Lower lobe of right lung (tissue), 2 donors: ENCODE results near the gene PLEKHA7. TPM values are rescaled to one million over a fixed set of nuclear protein-coding genes. Genes with fewer than 3 reads are reported as not detected.
"Not testable (repeated sequence)": the region's sequence is repeated elsewhere in the genome, so short reads cannot be mapped to it uniquely, and the experiment has no call there.

Experiments
- ATAC-seq, 2 donors: fragments of 200-7000 bp; cut with Tn5 transposase; one replicate each; pipeline ENCODE4 v1.9.1; 2020 to 2022; ENCODE audit warnings: mild to moderate bottlenecking in 2 of 2, moderate library complexity in 2 of 2
- DNase-seq: peaks from one replicate; pipeline ENCODE4 v3.0.0-alpha.2; 2020
- H3K27ac ChIP-seq: fragments of 200-600 bp; one replicate; pipeline ENCODE4 v1.8.0; 2022
- H3K27me3 ChIP-seq: fragments of 200-600 bp; one replicate; pipeline ENCODE4 v1.8.0; 2022; ENCODE audit warnings: low read depth
- H3K36me3 ChIP-seq: fragments of 200-600 bp; one replicate; pipeline ENCODE4 v1.8.0; 2022; ENCODE audit warnings: mild to moderate bottlenecking
- H3K4me1 ChIP-seq: fragments of 200-600 bp; one replicate; pipeline ENCODE4 v1.8.0; 2022
- H3K4me3 ChIP-seq: fragments of 200-600 bp; one replicate; pipeline ENCODE4 v1.8.0; 2022; ENCODE audit warnings: mild to moderate bottlenecking
- H3K9me3 ChIP-seq: fragments of 200-600 bp; one replicate; pipeline ENCODE4 v1.8.0; 2022
- intact Hi-C: fragments of 100-400 bp; cut with DNase I; formaldehyde crosslinking; loops from one replicate; pipeline ENCODE4 v1.11.0; 2022
- long read RNA-seq: library from polyadenylated mRNA; unstranded; transcript quantifications from one replicate; pipeline ENCODE4 v2.0.0, GENCODE V29; 2021
- total RNA-seq: library from RNA; stranded (reverse); fragmentation: NEBNext Ultra II Directional; extraction: Animal tissue kit (Norgen Biotek cat#: 25700); gene quantifications from one replicate; pipeline ENCODE4 v1.2.1, GENCODE V29; 2021
- TF ChIP-seq, protein P1 (sequence below): fragments of 200-600 bp; IDR thresholded peaks from one replicate; pipeline ENCODE4 v1.8.0; 2022; ENCODE audit warnings: antibody characterized with exemption, mild to moderate bottlenecking
- donor health status: DM: no; HTN: yes; CAD: no; lungs with severe emphysema.

Gene PLEKHA7, protein sequence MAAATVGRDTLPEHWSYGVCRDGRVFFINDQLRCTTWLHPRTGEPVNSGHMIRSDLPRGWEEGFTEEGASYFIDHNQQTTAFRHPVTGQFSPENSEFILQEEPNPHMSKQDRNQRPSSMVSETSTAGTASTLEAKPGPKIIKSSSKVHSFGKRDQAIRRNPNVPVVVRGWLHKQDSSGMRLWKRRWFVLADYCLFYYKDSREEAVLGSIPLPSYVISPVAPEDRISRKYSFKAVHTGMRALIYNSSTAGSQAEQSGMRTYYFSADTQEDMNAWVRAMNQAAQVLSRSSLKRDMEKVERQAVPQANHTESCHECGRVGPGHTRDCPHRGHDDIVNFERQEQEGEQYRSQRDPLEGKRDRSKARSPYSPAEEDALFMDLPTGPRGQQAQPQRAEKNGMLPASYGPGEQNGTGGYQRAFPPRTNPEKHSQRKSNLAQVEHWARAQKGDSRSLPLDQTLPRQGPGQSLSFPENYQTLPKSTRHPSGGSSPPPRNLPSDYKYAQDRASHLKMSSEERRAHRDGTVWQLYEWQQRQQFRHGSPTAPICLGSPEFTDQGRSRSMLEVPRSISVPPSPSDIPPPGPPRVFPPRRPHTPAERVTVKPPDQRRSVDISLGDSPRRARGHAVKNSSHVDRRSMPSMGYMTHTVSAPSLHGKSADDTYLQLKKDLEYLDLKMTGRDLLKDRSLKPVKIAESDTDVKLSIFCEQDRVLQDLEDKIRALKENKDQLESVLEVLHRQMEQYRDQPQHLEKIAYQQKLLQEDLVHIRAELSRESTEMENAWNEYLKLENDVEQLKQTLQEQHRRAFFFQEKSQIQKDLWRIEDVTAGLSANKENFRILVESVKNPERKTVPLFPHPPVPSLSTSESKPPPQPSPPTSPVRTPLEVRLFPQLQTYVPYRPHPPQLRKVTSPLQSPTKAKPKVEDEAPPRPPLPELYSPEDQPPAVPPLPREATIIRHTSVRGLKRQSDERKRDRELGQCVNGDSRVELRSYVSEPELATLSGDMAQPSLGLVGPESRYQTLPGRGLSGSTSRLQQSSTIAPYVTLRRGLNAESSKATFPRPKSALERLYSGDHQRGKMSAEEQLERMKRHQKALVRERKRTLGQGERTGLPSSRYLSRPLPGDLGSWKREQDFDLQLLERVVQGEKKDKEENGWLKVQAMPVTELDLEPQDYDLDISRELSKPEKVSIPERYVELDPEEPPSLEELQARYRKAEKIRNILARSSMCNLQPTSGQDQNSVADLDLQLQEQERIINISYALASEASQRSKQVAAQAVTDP
- total RNA-seq = 44.0 TPM
- long read RNA-seq, partial matches to known transcripts = 20 of 34 reads
- long read RNA-seq, other reads (novel, unspliced or antisense) = 11 of 34 reads

- no peak for DNase-seq
- no peaks in the 10 kb centered on the region for H3K9me3 ChIP-seq
- H3K4me3 ChIP-seq = peak within 1 kb of the TSS; percentile 73
- ATAC-seq = peak; percentile 57 to 61
- H3K36me3 ChIP-seq = no peaks in the 10 kb centered on the region
- H3K4me1 ChIP-seq = peaks cover 18% of the 10 kb centered on the region
- TF ChIP-seq, protein P1, sequence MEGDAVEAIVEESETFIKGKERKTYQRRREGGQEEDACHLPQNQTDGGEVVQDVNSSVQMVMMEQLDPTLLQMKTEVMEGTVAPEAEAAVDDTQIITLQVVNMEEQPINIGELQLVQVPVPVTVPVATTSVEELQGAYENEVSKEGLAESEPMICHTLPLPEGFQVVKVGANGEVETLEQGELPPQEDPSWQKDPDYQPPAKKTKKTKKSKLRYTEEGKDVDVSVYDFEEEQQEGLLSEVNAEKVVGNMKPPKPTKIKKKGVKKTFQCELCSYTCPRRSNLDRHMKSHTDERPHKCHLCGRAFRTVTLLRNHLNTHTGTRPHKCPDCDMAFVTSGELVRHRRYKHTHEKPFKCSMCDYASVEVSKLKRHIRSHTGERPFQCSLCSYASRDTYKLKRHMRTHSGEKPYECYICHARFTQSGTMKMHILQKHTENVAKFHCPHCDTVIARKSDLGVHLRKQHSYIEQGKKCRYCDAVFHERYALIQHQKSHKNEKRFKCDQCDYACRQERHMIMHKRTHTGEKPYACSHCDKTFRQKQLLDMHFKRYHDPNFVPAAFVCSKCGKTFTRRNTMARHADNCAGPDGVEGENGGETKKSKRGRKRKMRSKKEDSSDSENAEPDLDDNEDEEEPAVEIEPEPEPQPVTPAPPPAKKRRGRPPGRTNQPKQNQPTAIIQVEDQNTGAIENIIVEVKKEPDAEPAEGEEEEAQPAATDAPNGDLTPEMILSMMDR = no peak
- peaks cover 19% of the 10 kb centered on the region for H3K27me3 ChIP-seq
- intact Hi-C loops = no loop called here
- peak within 1 kb of the TSS; percentile 69 for H3K27ac ChIP-seq
Observed at GRCh38 chr11:17014321-17014832, at the start of gene PLEKHA7. PLEKHA7 (minus strand) TSS chr11:17014414; CDS start chr11:17014401, 13 bp downstream.

DNA sequence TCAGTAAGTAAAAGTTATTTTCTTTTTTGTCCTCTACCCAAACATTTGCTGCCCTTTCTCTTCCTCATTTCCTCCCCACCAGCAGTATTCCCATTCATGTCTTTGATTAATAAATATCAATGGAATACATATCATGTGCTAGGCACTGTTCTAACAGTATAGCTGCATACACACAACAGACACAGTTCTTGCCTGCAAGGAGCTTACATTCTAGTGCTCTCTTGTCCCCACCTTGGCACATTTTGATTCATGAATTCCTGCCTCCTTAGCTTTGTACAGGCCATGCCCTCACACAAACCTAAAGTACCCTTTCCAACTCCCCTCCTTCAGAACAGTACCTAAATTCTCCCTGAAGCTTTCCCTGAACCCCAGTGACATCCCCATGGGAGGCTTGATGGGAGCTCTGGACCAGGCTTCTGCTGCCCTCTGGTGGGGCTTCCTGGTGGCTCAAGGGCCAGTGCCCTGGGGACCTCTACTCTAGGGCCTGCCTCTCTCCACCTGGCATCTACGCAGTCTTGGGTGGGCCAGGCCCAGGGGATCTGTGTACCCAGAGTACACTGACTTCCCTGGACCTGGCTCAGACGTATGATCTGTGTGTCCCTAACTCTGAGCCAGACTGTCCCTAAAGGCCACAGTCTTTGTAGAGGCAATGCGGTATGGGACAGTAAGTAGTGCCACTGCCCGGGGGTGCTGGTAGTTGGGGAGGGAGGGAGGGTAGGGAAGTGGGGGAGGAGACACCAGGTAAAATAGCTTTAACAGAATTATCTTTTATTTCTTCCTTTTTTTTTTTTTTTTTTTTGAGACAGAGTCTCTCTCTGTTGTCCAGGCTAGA, 49.2 kb upstream of the PLEKHA7 start:
- H3K36me3 ChIP-seq = no peaks in the 10 kb centered on the region
- TF ChIP-seq, protein P1 = peak; percentile 77
- no peaks in the 10 kb centered on the region for H3K27me3 ChIP-seq
- no peak overlapping the region for H3K4me3 ChIP-seq
- H3K9me3 ChIP-seq = no peaks in the 10 kb centered on the region
- intact Hi-C loops = no loop called here
- peak; percentile 93 to 95 for ATAC-seq
- no peak overlapping the region for H3K27ac ChIP-seq
- H3K4me1 ChIP-seq = no peaks in the 10 kb centered on the region
- peak; percentile 78 for DNase-seq

- ATAC-seq, H3K27ac ChIP-seq, H3K27me3 ChIP-seq, intact Hi-C loops, H3K36me3 ChIP-seq, H3K4me3 ChIP-seq, DNase-seq, H3K9me3 ChIP-seq, H3K4me1 ChIP-seq: not testable (repeated sequence)
Observed at GRCh38 chr11:17051146-17051545, 36.9 kb upstream of the PLEKHA7 start.

DNA sequence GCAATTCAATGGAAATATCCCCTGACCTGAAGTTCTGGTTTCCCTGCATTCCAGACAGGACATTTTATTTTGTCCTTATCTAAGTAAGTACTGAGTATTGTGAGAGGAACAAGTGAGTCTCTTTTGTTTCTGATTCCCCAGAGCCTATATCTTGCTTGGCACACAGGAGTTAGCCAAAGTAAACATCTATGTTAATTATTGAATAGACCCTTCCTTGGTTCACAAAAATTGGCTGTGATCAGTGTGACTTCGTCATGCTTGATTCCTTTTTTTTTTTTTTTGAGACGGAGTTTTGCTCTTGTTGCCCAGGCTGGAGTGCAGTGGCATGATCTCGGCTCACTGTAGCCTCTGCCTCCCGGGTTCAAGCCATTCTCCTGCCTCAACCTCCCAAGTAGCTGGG, 34.3 kb upstream of the PLEKHA7 start:
- intact Hi-C loops, H3K36me3 ChIP-seq, H3K4me1 ChIP-seq, DNase-seq, H3K27me3 ChIP-seq, H3K9me3 ChIP-seq, H3K4me3 ChIP-seq, ATAC-seq, H3K27ac ChIP-seq: not testable (repeated sequence)

DNA sequence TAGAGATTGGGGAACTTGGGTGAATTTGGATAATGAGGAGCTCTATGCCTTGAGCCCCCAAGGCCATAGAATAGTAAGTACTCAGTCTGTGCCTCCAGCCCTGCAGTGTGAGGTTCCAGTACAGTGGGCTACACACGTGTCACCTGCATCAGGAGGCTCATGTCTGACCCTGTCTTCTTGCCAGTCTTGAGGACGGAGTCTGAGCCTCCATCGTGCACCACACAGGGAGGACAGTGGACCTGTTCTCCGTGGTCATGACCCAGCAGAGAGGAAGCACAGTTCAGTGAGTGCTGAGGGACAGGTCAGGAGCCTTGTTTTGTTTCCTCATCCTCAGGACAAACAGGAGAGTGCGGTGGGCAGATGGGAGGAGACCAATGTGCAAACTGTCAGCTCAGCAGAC, 32.5 kb upstream of the PLEKHA7 start:
- TF ChIP-seq, protein P1 = no peak
- ATAC-seq (no peak), DNase-seq (no peak)
- intact Hi-C loops = no loop called here
- no peaks in the 10 kb centered on the region for H3K36me3 ChIP-seq
- no peaks in the 10 kb centered on the region for H3K9me3 ChIP-seq
- H3K4me3 ChIP-seq = no peak overlapping the region
- H3K27ac ChIP-seq = no peak overlapping the region
- H3K4me1 ChIP-seq = no peaks in the 10 kb centered on the region
- no peaks in the 10 kb centered on the region for H3K27me3 ChIP-seq
